Esophagus squamous epithelium (tissue), 4 donors: ENCODE results near the gene INAFM1.

Source experiments
- CTCF ChIP-seq, 6 experiments: fragments of 450-650 bp in 4 of 6; fragments of 200-600 bp in 2 of 6; sonication (generic) in 2 of 6; IDR thresholded peaks; one replicate each; pipeline ENCODE4 v1.5.1; 2016 to 2019; ENCODE audit warnings: antibody characterized with exemption in 6 of 6, mild to moderate bottlenecking in 4 of 6, moderate library complexity in 4 of 6
- POLR2A ChIP-seq, 4 donors: fragments of 450-650 bp; IDR thresholded peaks; one replicate each; pipeline ENCODE4 v1.6.1; 2017; ENCODE audit warnings: antibody characterized with exemption in 4 of 4, mild to moderate bottlenecking in 4 of 4, moderate library complexity in 3 of 4

- TF ChIP-seq CTCF (IDR thresholded peaks at IDR 0.05), result no peak
- no peak for TF ChIP-seq POLR2A (IDR thresholded peaks at IDR 0.05)
Observed at GRCh38 chr19:47270408-47270807, 4.3 kb upstream of the INAFM1 start.
